IPS-11a (cell line): ENCODE results near the gene TMEM218.

ENCODE experiments used
- H3K4me3 ChIP-seq: one replicate; pipeline ENCODE4 v1.5.1; 2013; ENCODE audit warnings: low read depth, low read length, control low read depth

The TMEM218 gene

DNA sequence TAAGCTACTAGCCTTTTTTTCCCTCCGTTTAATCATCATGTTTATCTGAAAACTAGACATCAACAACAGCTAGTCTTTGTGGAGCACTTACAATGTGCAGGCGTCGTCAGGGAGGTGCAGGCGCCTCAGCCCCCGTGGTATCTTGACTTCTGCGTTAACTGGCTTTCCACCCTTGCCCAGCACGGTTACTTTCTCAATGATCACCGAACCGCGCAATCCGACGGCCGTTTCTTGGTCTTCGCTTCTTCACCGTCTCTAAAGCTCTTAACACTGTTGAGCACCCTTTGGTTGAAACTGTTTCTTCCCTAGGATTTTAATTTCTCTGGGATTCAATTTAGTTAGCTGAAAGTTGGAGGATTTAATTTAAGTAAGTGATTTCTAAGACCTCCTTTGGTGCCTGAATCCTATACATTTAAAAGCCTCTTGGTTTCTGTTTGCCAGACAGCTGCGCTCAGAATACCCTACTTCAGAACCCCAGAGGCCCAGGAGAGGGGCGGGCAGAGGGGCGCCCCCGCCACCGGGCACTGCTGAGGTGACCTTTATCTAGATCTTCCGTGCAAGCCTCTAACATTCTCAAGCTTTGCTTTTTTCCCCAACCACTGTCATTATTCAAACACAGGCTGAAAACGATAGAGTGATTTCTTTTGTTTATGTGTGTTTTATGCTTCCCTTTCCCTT, 18.0 kb upstream of the TMEM218 start:
- no peak overlapping the region for H3K4me3 ChIP-seq

- H3K4me3 ChIP-seq: no peak overlapping the region
These were observed 17.0 kb upstream of the TMEM218 start for GRCh38 chr11:125128450-125128849.

GRCh38 chr11:125124618-125124992, 13.2 kb upstream of the TMEM218 start:
- H3K4me3 ChIP-seq: no peak overlapping the region

GRCh38 chr11:125123947-125124617, 12.7 kb upstream of the TMEM218 start:
- no peak overlapping the region for H3K4me3 ChIP-seq

GRCh38 chr11:125123194-125123946, 11.9 kb upstream of the TMEM218 start:
- no peak overlapping the region for H3K4me3 ChIP-seq

DNA sequence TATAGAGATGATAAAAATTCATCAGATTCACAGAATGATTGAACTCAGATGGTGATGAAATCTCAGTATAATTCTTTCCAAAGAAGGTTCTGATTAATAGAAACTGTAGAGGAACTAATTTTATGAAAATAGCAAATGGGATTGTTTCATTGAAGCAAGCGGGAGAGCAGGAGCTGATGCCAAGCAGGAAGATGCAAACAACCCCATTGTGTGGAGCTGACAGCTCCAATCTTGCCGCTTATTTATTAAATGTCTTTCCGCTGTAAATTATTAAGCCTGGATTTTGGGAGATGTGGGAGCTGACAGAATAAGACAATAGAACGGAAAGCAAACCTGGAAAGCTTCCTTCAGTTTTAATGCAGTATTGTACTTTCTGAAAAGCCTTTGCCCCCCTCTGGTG, 6.0 kb upstream of the TMEM218 start:
- H3K4me3 ChIP-seq: no peak overlapping the region

DNA sequence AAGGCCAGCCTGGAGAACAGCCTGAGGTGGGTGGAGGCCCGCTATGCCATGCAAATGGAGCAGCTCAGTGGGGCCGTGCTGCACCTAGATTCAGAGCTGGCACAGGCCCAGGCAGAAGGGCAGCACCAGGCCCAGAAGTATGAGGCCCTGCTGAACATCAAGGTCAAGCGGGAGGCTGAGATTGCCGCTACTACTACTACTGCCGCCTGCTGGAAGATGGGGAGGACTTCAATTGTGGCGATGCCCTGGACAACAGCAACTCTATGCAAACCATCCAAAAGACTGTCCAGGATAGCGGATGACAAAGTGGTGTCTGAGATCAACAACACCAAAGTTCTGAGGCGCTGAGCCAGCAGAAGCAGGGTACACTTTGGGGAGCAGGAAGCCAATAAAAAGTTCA, 3.1 kb upstream of the TMEM218 start:
- no peak overlapping the region for H3K4me3 ChIP-seq

- H3K4me3 ChIP-seq: no peak overlapping the region
These were observed 780 bp upstream of the TMEM218 start for GRCh38 chr11:125112208-125112604.

DNA sequence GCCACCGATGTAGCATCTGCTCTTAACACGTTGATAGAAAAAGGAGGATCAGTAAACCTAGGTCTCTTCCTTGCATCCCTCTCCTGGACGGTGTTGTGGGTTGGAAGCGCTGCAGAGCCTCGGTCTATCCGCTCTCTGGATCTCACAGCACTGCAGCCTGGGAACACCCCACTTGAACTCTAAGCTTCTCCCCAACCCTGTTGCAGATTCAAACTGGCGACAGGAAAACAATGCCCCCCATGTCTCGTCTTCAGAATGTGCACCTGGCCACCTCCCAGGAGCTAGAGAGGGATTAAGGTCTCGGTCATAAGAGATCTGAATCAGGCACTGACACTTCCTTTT, 454 bp downstream of the TMEM218 start:
- peak overlapping the region; percentile 86 for H3K4me3 ChIP-seq

GRCh38 chr11:125110506-125110905, 920 bp downstream of the TMEM218 start:
- H3K4me3 ChIP-seq: no peak overlapping the region

DNA sequence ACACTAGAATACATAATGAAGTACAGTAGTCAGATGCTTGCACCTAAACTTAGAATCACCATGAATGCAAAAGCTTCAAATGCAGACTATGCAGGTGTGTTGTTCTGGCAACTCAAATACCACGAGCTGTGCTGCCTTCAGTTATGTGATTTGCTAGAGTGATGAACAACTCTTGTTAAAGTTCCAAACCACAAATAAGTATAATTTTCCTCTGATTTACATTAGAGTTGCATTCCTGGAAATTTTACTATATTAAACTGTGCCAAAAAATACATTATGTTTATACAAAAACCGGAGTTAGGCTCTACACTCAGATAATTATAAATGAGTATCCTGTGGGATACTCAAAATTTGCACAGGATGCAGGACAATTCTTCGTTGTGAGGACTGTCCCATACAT, 3.0 kb downstream of the TMEM218 start:
- no peak overlapping the region for H3K4me3 ChIP-seq

- H3K4me3 ChIP-seq: no peak overlapping the region
These were observed 5.5 kb downstream of the TMEM218 start for GRCh38 chr11:125105926-125106325.

DNA sequence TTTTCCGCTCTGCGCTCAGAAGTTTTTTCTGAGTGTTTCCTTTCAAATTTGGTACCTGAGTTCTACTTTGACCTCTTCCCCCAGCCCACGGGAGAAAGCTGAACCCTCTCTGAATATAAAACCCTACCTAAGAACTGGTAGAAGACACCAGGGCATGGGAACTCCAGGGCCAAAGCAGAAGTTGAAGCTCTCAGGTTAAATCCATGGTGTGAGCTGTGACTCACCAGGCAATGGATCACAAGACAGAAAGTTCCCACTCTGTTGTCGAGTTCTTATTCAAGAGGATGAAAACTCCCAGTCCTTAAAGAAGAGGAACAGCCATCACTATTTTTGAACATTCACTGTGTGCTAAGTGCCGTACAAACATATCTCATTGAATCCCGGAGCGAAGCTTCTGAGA, 8.9 kb downstream of the TMEM218 start:
- no peak overlapping the region for H3K4me3 ChIP-seq

GRCh38 chr11:125102025-125102424, 9.4 kb downstream of the TMEM218 start:
- H3K4me3 ChIP-seq: no peak overlapping the region

DNA sequence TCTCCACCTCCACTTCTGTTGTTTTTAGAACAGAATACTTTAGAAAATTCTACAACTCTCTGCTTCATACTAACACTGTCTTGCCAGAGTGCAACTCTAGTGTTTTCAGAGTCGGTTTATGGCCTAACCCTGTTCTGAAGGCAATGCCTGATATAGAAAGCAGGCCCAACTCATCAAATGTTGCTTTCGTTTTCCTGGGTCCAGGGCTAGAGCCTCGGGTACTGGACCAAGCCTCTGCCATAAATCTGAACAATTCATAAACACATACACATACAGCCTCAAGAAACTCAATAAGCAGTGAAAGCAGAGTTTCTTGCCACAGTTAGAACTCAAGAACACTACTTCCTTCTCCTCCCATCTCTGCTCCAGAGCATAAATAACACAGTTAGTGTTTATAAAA, 9.8 kb downstream of the TMEM218 start:
- H3K4me3 ChIP-seq: no peak overlapping the region

DNA sequence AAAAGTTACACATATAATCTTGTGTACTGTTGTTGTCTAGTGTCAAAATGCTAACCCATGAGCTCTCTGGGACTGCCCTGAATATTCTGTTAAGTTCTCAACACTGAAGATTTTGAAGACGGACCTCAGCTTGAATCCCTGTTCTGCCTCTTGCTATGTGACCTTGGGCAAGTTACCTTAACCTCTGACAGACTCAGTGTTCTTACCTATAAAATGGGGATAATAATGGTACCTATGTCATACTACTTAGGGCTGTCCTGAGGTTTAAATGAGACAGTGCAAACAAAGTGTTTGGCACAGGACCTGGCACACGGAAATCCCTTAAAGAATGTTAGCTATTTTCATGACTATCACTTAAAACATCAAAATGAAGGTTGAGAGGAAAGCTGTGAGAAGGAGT, 11.3 kb downstream of the TMEM218 start:
- H3K4me3 ChIP-seq: no peak overlapping the region

DNA sequence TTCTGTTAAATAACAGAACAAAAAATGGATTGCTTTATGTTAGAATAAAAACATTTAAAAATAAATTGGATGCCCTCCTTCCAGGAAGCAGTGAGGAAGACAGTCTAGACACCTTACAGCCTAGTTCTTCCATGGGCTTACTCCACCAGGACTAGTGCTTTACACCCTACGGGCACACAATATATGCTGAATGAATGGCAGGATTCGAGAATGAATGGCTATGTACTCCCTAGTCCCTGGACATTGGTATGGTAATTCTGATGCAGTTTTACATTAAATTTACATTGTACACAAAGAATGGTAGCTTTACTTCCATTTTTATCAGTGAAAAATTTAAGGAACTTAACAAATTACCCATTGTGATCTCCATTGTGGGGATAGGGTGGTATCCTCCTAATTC, 16.7 kb downstream of the TMEM218 start:
- H3K4me3 ChIP-seq: no peak overlapping the region

DNA sequence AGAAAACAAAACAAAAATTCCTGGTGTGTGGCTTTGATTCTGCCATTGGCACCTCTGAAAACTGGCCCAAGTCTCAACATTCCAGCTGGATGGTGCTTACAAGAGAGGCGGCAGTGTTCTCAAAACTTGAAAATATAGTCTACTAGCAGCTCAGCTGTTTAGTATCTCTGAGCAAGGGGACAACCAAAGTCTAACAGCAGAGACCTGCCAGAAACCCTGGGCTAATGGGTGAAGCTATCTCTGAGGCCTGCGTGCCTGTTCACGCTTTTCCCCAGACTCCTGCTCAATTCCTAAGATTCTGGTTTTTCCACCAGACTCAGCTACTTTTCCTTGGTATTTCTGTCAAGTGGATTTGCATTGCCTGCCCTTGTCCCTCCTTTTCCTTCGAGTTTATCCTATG, 17.9 kb downstream of the TMEM218 start:
- H3K4me3 ChIP-seq: no peak overlapping the region

DNA sequence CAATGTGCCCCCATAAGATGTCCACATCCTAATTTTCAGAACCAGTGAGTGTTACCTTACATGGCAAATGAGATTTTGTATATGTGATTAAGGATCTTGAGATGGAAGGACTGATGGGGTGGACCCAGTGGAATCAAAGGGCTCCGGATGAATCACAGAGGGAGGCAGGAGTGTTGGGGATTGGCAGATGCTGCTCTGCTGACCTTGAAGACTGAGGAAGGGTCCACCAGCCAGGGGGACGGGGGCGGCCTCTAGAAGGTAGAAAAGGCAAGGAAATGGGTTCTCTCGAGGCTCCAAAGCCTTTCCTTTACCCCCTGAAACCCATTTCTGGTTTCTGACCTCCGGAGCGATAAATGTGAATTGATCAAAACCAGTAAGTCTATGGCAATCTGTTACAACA, 18.8 kb downstream of the TMEM218 start:
- no peak overlapping the region for H3K4me3 ChIP-seq

DNA sequence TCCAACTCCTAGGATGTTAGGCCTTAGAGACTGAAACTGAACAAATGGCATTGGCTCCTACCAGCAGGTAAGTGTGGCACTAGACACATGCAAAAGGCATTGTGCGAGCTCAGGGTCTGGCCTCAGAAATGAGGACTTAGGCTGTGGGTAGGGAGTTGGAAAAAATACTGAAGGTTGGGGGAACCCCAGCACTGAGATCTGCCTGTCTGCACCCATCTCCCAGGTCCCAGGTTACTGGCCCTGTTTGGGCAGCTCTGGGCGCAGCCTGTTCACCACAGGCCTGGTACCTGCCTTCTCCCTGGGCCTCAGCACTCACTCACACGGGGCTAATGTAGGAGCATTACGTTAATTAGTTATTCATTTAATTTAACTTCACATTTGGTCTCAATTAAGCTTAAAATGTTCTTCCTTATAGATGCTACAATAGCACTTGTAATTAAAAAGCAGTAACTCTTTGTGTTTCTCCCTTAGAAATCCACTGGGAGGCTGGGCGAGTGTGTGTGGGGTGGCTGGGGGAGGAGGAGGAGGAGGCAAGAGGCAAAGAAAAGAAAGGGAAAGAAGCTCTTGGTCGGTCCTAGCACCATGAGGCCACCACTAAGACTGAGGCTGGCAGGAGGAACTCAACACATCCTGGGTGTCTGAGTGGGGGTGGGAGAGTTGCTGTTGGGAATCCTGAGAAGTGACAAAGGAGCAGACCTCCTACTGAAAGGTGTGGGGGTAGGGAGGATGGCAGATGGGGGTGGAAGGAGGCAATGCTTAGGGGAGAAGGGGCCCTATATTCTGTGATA, 19.4 kb downstream of the TMEM218 start:
- H3K4me3 ChIP-seq: no peak overlapping the region

GRCh38 chr11:125091247-125091876, 20.1 kb downstream of the TMEM218 start:
- no peak overlapping the region for H3K4me3 ChIP-seq
